ENCODE measurements around the gene NRXN3. TPM values are rescaled to one million over a fixed set of nuclear protein-coding genes. Genes with fewer than 3 reads are reported as not detected.
A peak's percentile ranks its signal among the peaks of the same experiment; 100 is the strongest.

Gene NRXN3
- polyA plus RNA-seq, 1 donor = 0.58 TPM

DNA sequence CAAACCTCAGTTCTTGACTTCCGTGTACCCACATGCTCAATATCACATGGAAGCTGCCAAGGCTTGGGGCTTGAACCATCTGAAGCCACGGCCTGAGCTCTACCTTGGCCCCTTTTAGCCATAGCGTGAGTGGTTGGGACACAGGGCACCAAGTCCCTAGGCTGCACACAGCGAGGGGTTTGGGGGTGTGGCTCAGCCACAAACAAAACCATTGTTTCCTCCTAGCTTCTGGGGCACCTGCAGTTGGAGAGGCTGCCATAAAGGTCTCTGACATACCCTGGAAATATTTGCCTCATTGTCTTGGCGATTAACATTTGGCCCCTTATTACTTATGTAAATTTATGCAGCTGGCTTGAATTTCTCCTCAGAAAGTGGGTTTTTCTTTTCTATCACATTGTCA is 628.6 kb downstream of the NRXN3 start:
- DNase-seq (ENCODE audit: low read depth) = no peak

- no peak for DNase-seq (ENCODE audit: low read depth)
Observed at GRCh38 chr14:78805570-78805969, 635.4 kb downstream of the NRXN3 start.

DNA sequence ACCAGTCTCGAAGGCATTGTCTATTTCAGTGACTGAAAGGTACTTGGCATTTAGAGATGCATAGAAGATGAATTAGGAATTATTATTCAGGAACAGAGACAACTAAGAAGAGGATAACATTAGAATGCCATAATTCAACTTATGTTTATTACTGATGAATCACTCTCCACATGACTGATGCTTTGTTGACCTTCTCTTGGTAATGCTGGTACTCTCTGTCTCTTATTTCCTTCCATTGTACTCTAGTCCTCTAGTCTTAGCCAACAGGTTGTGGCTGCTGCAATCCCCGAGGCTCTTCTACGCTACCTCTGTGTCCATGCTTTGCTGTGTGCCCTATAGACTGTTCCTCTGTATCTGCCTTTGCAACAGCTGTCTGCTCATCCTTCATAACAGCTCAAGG is 652.9 kb downstream of the NRXN3 start:
- DNase-seq (ENCODE audit: low read depth) = no peak

- DNase-seq (ENCODE audit: low read depth) = no peak
Observed at GRCh38 chr14:78823516-78823915, 653.3 kb downstream of the NRXN3 start.

DNA sequence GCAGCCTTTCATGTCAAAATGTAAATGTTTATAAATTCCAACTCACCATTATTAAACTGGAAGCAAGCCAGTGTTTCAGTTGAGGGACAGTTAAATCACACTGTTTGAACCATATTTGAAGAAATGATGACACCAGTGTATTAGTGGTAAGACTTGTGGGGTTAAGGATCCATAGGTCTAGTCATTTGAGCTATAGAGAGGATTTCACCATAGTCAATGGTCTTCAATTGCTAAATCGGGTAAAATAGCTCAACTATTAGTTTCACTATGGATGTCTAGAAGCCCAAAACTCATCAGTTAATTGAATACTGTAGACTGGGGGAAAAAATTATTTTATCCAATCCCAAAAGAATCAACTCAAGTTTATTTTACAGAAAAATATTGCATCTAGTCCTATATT is 659.1 kb downstream of the NRXN3 start:
- DNase-seq (ENCODE audit: low read depth) = no peak

DNA sequence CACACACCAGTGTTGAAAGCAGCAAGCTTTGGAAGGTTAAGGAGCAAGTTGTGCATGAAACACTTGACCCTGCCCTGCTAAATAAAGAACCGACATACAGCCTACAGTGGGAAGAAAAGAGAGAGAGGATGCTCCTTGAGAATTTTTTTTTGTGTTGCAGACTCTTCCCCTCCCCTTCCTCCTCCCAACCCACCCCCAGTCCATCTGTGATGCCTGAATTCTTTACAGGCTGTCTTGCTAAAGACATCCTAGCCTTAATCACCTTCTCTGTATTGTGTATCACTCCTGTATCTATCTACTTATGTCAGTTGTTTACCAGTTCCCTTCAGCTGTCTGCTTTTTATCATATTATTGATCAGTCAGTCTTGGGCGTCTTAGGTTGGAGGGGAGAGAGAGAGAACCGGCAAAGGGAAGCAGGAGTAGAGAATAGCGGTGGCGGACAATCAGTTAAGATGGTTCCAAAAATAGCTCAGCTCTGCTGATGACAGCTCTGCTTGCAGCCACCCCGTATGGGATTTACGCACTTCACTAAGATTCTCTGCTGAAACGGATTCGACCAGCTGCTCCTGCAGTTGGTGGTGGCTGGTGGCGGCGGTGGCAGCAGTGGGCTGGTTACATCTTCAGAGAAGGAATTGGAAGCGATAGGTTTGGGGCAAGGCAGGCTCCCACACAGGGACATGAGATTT is 664.7 kb downstream of the NRXN3 start:
- no peak for DNase-seq (ENCODE audit: low read depth)

GRCh38 chr14:78835909-78836308 is 665.7 kb downstream of the NRXN3 start:
- DNase-seq (ENCODE audit: low read depth) = no peak

- no peak for DNase-seq (ENCODE audit: low read depth)
Observed at GRCh38 chr14:78836777-78837176, 666.6 kb downstream of the NRXN3 start.

DNA sequence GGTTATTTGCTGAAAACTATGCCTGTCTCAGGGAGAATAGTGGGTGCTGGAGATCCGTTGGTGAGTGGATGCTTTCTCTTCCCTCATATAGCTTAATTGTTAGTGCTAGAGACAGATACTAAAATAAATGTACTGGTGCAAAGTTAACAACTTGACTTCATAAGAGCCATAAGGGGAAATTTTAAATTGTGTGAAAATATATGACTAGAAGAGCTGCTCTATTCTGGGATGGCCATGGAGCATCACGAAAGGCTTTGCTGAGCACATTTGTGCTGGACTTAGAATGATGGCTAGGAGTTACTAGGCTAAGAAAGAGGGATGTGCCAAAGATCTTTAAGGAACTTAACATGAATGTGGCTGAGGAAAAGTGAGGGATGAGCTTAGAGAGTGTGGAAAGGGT is 668.8 kb downstream of the NRXN3 start:
- DNase-seq (ENCODE audit: low read depth) = no peak

GRCh38 chr14:78840898-78841297 is 670.7 kb downstream of the NRXN3 start:
- DNase-seq (ENCODE audit: low read depth) = no peak

GRCh38 chr14:78847801-78848200 is 677.6 kb downstream of the NRXN3 start:
- DNase-seq (ENCODE audit: low read depth) = no peak

DNA sequence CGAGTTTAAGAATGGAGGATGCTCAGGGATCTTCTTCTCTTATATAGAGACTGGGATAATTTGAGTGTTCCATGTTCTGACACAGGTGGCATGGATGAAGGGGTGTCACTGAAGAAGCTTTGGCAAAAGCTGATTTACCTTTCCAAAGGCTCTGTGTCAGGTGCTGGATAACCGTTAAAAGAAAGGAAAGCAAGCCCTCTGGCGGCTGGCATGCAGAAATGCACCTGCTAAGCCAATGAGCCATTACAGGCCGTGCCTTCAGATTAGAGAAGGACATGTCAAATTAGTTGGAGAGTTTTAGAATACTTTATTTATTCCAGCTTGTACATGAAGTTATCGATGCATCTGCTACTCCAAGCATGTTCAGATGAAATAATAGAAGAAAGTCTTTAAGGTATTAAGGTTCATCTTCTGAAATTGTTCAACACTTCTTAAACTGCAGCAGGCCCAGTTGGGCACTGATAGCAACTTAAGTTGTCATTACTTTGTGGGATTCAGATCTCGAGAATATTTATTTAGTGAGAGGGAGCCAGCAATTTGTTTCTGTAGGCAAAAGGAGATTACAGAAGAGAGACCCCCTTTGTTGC is 678.2 kb downstream of the NRXN3 start:
- DNase-seq (ENCODE audit: low read depth) = no peak

DNA sequence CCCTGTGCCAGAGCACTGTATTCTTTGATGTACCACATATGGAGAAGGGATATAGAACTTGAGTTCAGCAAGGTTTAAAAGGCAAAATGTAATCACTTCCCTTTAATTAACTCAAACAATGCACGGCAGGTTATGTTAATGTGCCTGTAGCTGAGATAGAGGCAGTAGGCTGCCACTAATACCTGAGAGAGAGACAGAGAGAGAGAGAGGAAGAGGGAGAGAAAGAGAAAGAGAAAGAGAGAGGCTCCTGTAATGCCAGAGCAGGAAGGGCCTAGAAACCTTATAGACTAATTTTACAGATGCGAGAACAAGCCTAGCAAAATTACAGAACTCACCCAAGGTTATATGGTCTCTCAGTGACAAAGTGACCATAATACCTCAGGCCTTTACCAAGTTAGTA is 679.8 kb downstream of the NRXN3 start:
- DNase-seq (ENCODE audit: low read depth) = no peak

DNA sequence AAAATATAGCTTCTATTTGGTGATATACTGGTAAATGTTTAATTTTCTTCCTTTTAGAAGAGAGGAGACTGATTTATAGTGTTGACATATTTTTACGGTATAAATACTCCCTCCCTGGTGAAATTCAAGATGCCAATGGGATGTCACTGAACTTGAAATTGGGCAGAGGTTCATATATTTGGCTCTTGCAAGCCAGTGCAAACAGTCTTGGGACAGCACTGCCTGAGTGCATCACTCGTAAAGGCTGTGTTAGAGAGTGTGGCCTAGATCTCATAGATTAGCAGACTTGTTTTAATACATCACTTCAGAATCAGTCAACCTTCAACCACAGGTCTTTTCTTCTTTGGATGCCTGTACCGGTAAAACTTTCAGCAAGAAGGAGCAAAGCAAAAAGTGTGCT is 681.0 kb downstream of the NRXN3 start:
- DNase-seq (ENCODE audit: low read depth) = no peak

DNA sequence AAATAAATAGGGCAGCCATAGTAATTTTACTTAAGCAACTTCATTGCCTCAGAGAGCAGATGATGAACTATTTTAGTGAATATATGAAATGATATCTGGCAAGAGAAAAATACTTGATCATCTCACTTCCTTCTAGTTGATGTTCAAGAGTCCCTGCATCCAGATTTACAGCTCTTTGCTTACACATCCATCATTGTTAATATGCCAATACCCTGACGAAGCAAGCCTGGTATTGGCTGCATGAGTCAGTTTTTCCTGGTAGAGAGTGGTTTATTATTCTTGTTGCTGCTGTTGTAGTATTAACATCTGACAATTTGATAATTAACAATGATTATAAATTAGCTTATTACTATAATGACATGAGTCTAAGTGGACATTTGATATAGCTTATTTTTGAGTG is 681.9 kb downstream of the NRXN3 start:
- no peak for DNase-seq (ENCODE audit: low read depth)

GRCh38 chr14:78857974-78858373 is 687.8 kb downstream of the NRXN3 start:
- no peak for DNase-seq (ENCODE audit: low read depth)

GRCh38 chr14:78863143-78863542 is 693.0 kb downstream of the NRXN3 start:
- peak; percentile 6 for DNase-seq (ENCODE audit: low read depth)

DNA sequence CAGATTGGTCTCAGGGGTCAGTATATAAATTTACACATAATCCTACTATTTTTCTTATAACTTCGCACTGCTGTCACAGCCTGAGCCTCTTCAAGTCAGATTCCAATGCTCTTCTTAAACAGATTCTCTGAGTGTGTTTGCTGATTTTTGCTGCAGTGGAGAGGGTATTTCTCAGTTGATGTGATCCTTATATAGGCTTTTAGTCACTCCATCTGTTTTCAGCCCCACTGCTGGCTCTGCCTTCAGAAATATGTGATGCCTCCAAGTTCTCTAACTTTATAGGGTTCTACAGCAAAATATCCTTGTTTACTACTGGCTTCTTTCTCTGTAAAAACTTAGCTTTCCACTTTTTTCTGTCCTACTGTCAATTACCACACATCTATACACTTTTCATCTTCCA is 702.7 kb downstream of the NRXN3 start:
- DNase-seq (ENCODE audit: low read depth) = no peak

DNA sequence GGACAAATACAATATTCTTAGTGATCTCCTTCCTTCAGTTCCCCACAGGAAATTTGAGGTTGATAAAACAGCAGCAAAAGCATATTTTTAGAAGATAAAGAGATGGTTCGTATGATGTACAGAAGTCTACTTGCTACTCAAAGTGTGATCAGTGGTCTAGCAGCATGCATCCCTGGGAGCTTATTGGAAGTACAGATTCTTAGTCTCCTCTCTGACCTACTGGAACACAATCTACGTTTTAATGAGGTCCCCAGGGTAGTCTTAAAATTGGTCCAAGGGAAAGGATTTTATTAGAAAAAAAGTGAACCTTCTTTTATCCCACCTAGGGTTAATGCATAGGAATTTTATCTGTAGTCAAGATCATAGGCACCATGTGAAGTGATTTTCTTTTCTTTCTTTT is 703.4 kb downstream of the NRXN3 start:
- no peak for DNase-seq (ENCODE audit: low read depth)

DNA sequence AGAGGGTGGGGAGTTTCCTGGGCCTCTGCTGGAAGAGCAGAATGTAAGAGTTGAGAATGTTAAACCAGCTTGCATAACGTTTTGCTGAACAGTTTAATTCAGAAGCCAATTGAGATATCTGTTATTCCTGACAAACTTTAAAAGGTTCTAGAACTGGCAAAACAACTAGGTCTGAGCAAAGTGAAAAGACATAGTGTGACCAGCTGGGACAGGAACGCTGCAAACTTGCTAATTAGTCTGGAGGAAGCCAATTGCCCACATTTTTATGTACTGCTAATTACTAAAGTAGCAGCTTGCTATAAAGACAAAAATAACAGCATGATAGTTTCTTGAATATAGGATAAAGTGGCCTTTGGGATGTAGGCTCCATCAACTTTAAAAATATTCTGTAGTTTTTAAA is 704.9 kb downstream of the NRXN3 start:
- DNase-seq (ENCODE audit: low read depth) = no peak

GRCh38 chr14:78885884-78886283 is 715.7 kb downstream of the NRXN3 start:
- DNase-seq (ENCODE audit: low read depth) = no peak

GRCh38 chr14:78897443-78897842 is 727.3 kb downstream of the NRXN3 start:
- DNase-seq (ENCODE audit: low read depth) = no peak

GRCh38 chr14:78902010-78902623 is 731.9 kb downstream of the NRXN3 start:
- DNase-seq (ENCODE audit: low read depth) = no peak
